ENCODE results near the gene MOGAT3.

The MOGAT3 gene

DNA sequence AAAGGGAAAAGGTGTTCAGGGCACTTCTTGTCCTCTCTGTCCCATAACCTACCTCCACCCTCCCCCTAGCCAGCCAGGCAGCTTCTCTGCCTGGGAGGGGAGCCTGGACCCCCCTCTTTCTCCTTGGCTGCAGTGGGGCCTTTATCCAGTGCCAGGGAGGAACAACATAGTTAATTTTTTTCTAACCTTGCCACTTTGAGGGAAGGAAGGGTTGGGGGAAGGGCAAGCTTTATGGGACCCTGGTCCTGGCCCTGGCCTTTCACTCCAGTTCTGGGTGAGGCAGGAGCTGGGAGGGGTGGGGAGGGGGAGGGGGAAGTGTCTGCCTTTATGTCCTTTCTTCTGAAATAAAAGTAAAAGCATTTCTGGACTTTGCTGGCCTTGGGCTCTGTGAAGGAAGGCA, 39.9 kb downstream of the MOGAT3 start:
- DNase-seq (ENCODE audit: low read depth), result no peak

DNA sequence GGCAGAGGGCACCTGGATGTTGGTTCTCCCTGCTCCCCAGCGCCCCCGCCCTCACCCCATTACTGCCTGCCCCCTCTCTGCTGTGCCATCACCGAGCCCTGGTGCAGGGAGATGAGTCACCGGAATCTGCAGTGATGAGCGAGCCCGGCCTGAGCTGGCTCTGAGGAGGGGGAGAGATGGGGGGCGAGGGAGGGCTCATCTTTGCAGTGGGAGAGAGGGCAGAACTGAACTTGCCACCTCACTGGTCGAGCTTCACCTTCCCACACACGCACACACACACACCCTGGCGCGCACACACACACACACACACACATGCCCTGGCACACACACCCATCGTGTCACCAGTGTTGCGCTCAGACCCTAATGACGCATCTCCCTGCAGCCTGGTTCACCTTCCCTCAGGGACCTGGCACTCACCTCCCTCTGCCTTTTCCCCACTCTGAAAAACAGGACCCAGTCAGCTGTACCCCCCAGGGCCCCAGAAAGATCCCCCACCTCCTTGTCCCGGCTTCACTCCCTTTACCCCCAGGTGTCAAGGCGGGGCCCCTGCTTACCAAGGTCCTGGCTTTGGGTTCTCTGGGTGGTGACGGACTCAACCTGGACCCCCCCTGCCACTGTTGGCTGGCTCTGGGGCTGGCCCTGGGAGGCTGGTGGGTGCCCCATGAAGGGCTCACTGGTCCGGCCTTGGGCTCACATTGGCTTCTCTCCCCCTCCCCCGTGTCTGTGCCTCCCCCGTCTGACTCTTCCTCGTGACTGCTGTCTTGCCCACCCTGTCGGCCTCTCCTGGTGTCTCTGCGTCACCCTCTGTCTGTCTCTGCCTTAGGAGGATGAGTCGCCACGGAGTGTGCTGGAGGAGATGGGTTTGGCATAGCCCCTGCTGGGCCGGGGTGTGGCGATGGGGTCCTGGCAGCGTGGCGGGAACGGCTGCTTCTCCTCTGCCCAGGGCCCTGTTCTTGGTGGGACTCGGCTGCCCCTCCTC, 40.9 kb downstream of the MOGAT3 start:
- no peak for DNase-seq (ENCODE audit: low read depth)

DNA sequence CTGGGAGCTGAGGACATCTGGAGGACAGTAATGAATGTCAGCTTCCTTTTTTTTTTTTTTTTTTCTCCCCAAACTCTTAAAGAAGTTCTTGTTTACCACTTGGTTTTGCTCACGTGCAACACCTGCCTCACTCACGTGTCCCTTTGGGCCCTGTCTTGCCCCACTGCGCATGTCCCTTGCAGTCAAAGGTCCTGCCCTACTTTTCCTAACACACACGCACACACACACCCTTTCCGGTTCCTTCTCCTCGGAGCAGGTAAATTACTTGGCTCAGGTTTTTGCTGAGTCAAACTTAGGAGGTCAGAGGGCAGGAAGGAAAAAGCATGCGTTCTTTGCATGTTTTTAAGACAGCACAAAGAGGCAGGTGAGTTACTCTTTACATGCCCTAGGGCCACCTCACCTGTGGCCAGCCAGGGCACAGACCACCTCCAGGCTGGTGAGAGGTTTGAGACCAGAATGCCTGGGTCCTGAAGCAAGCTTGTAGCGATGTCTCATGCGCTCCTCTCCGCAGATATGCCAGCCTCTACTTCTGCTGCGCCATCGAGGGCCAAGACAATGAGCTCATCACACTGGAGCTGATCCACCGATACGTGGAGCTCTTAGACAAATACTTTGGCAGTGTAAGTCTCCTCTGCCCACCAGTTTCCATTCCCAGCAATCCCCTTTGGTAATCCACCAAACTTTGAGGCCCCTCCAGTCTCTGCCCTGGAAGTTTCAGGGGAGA, 43.8 kb downstream of the MOGAT3 start:
- DNase-seq (ENCODE audit: low read depth), result no peak

DNA sequence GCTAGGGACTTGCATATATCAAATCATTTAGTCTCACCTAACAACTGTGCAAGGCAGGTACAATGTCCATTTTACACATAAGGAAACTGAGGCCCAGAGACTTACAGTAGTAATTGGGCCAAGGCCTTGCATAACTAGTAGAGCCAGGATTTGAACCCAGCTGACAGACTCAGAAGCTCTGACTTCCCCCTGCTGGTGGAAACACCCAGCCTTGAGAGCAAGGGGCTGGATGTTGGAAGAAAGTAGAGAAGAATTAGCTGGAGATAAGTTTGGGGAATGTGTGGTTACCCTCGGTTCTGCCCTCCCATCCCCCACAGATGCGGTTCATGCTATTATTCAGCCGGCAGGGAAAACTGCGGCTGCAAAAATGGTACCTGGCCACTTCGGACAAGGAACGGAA, 44.6 kb downstream of the MOGAT3 start:
- DNase-seq (ENCODE audit: low read depth), result no peak

DNA sequence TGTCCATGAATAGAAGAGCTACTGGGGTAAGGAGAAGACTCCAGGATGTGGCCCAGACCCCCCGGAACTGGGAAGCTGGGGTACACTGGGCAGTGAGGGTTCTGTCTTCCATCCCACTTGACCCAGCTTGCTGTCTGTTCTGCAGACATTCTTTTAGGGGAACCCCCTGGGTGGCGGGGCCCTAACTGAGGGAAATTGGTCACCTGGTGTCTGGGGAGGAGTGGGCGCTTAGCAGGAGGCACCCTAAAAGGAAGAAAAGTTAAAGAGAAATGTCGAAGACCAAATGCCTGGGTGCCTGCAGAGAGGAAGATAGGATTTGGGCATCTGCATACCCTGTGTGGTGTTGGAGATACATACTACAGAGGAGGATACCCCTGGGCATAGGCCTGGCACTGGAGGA, 45.5 kb downstream of the MOGAT3 start:
- no peak for DNase-seq (ENCODE audit: low read depth)

DNA sequence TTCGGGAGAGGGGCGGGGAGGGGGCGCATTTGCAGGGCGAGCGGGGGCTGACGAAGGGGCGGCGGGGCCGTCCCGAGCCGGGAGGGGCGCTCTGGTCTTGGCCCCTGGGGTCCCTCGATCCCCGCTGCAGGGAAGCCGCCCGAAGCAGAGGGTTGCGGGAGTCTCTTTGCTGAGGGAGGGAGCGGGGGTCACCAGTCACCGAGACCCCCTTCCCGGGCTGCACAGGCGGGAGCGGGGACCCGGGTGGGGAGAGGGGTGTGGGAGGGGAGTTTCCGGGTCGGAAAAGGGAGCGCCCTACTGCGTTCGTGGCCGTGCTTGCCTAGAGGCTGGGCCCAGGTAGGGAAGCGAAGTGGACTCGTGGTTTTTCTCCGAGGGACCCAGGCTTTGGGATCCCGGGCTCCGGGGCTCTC, 46.1 kb downstream of the MOGAT3 start:
- no peak for DNase-seq (ENCODE audit: low read depth)

DNA sequence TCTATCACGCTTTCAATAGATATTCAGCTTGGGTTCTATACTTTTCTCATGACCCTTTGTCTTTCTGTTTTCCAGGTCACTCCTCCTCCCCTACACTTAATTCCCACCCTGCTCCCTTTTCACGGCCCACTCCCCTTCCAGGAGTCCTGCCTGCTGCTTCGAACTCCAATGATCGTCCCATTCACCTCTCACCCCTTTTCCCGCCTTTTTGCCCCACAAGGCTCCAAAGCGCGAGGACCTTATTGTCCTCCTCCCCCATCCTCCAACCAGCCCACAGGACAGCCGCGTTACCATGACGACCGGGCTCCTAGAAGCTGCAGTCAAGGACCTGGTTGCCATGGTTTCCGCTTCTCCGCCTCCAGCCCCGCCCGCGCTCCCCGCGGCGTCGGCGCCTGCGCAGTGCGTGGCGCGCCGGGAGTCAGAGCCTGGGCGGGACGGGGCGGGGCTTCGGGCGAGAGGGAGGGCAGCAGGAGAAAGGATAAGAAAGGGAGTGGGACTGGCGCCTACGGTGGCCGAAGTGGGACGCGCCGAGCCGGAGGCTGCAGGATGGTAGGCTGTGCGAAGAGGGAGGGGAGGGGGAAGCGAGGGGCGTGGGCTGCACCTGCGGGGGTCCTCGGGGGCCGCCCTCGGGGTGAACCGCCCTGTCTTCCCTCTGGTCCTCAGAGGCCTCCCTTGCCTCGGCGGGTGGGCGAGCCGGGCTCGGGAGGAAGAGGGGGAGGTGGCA, 46.7 kb downstream of the MOGAT3 start, which contains the start of gene AP1S1:
Gene AP1S1 (plus strand): TSS at position 508 of the 724 bp plus-strand sequence. CDS start 39 bp downstream, at position 547.
- peak; percentile 73 for DNase-seq (ENCODE audit: low read depth)

DNA sequence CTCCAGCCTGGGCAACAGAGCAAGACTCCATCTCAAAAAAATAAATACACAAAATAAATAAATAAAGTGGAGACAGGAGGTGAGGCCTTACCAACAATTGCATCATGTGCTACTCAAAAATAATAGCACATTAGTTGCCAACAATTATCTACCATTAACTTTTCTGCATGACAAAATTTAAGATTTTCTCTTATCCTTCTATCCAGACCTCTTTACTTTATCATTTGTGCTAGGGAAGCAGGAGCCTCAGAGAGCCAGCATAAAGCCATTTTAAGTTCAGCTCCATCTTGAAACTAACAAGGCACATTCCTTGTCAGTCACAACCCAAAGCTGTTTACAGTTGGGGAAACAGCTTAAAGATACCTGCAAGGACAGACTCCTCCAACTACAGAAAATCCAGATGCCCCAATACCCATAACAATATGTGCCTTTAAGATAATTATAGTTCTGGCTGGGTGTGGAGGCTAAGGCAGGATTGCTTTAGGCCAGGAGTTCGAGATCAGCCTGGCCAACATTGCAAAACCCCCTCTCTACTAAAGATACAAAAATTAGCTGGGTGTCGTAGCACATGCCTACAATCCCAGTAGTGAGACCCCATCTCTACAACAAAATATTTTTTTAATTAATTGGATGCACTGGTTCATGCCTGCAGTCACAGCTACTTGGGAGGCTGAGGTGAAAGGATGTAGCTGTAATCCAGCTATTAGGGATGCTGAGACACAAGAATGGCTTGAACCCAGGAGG, 48.8 kb downstream of the MOGAT3 start:
- DNase-seq (ENCODE audit: low read depth), result no peak
